Fibroblast of lung (primary cell): ENCODE measurements around the gene ACAD11.
"Not testable (repeated sequence)": the region's sequence is repeated elsewhere in the genome, so short reads cannot be mapped to it uniquely, and the experiment has no call there.

Experiments
- EZH2 ChIP-seq: IDR thresholded peaks from 2 replicates; pipeline ENCODE4 v1.5.1; 2012; ENCODE audit warnings: low read length, control low read depth, mild to moderate bottlenecking; ENCODE audit errors: missing control alignments
- TF ChIP-seq, protein P1 (sequence below), 2 donors: IDR thresholded peaks in 1 of 2; conservative IDR thresholded peaks in 1 of 2; 1 replicate in 1 of 2; 2 replicates in 1 of 2; pipeline ENCODE4 v1.5.1; 2011 to 2012; ENCODE audit warnings: low read length in 2 of 2, control low read depth in 1 of 2, inconsistent platforms in 1 of 2, low read depth in 1 of 2, mild to moderate bottlenecking in 1 of 2

DNA sequence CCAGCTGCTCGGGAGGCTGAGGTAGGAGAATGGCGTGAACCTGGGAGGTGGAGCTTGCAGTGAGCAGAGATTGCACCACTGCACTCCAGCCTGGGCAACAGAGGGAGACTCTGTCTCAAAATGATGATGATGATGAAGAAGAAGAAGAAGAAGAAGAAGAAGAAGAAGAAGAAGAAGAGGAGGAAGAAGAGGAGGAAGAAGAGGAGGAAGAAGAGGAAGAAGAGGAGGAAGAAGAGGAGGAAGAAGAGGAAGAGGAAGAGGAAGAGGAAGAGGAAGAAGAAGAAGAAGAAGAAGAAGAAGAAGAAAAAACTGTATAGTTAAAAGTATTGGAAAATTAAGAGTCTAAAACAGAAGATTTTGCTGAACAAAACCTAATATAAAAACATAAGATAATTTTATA, 18.2 kb downstream of the ACAD11 start:
- not testable (repeated sequence) for TF ChIP-seq EZH2
- TF ChIP-seq, protein P1, sequence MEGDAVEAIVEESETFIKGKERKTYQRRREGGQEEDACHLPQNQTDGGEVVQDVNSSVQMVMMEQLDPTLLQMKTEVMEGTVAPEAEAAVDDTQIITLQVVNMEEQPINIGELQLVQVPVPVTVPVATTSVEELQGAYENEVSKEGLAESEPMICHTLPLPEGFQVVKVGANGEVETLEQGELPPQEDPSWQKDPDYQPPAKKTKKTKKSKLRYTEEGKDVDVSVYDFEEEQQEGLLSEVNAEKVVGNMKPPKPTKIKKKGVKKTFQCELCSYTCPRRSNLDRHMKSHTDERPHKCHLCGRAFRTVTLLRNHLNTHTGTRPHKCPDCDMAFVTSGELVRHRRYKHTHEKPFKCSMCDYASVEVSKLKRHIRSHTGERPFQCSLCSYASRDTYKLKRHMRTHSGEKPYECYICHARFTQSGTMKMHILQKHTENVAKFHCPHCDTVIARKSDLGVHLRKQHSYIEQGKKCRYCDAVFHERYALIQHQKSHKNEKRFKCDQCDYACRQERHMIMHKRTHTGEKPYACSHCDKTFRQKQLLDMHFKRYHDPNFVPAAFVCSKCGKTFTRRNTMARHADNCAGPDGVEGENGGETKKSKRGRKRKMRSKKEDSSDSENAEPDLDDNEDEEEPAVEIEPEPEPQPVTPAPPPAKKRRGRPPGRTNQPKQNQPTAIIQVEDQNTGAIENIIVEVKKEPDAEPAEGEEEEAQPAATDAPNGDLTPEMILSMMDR (conservative IDR thresholded peaks at IDR 0.05 in 1 of 2, IDR thresholded peaks at IDR 0.05 in 1 of 2; ENCODE audit: low read depth in 1 of 2, low read length in 2 of 2): not testable (repeated sequence)
